Activated B cell treated with CpG ODN at 0.5 μM for 24 hours (primary cell): ENCODE data around the gene PDCL3. TPM values are rescaled to one million over a fixed set of nuclear protein-coding genes. Genes with fewer than 3 reads are reported as not detected.

Source experiments
- ATAC-seq: fragments of 200-7000 bp; cut with Tn5 transposase; one replicate; pipeline ENCODE4 v1.10.0; 2021; ENCODE audit warnings: low read depth, mild to moderate bottlenecking, moderate library complexity
- CTCF ChIA-PET: fragments of 350-600 bp; sonication (Branson Sonifier 250); formaldehyde crosslinking; loops from one replicate; lab custom pipeline; 2021; ENCODE audit warnings: antibody characterized with exemption; lab: Charles Lee
- POLR2A ChIA-PET: fragments of 350-600 bp; sonication (Branson Sonifier 250); formaldehyde crosslinking; loops from one replicate; lab custom pipeline; 2021; ENCODE audit warnings: antibody characterized with exemption; lab: Charles Lee
- DNase-seq: peaks from one replicate; pipeline ENCODE4 v3.0.0; 2022
- H3K27ac Mint-ChIP-seq: one replicate; pipeline ENCODE4 v1.8.0; 2020; ENCODE audit warnings: mixed read lengths
- H3K27me3 Mint-ChIP-seq: one replicate; pipeline ENCODE4 v1.8.0; 2021; ENCODE audit warnings: mixed read lengths
- H3K36me3 Mint-ChIP-seq: one replicate; pipeline ENCODE4 v1.8.0; 2021; ENCODE audit warnings: low read depth, mixed read lengths
- H3K4me1 Mint-ChIP-seq: one replicate; pipeline ENCODE4 v1.8.0; 2021; ENCODE audit warnings: mixed read lengths
- H3K4me3 Mint-ChIP-seq: one replicate; pipeline ENCODE4 v1.8.0; 2020; ENCODE audit warnings: mild to moderate bottlenecking, mixed read lengths
- H3K9me3 Mint-ChIP-seq: one replicate; pipeline ENCODE4 v1.8.0; 2020; ENCODE audit warnings: mixed read lengths
- intact Hi-C: fragments of 100-400 bp; cut with micrococcal nuclease; formaldehyde crosslinking; loops from one replicate; pipeline ENCODE4 v1.15.1; 2024
- total RNA-seq: library from RNA; stranded (reverse); gene quantifications from 2 replicates; pipeline ENCODE4 v1.2.3, GENCODE V29; 2022
- TF ChIP-seq, protein P1 (sequence below): fragments of 200-600 bp; IDR thresholded peaks from one replicate; pipeline ENCODE4 v1.8.0; 2022; ENCODE audit warnings: antibody characterized with exemption, mild to moderate bottlenecking

PDCL3 gene
- total RNA-seq: 26.1 and 27.8 TPM in 2 replicates

- no peaks in the 10 kb centered on the region for H3K9me3 Mint-ChIP-seq
- TF ChIP-seq, protein P1, sequence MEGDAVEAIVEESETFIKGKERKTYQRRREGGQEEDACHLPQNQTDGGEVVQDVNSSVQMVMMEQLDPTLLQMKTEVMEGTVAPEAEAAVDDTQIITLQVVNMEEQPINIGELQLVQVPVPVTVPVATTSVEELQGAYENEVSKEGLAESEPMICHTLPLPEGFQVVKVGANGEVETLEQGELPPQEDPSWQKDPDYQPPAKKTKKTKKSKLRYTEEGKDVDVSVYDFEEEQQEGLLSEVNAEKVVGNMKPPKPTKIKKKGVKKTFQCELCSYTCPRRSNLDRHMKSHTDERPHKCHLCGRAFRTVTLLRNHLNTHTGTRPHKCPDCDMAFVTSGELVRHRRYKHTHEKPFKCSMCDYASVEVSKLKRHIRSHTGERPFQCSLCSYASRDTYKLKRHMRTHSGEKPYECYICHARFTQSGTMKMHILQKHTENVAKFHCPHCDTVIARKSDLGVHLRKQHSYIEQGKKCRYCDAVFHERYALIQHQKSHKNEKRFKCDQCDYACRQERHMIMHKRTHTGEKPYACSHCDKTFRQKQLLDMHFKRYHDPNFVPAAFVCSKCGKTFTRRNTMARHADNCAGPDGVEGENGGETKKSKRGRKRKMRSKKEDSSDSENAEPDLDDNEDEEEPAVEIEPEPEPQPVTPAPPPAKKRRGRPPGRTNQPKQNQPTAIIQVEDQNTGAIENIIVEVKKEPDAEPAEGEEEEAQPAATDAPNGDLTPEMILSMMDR: no peak
- H3K36me3 Mint-ChIP-seq: peaks cover 21% of the 10 kb centered on the region
- ATAC-seq (peak; percentile 89), DNase-seq (peak; percentile 98)
- intact Hi-C loops: loop anchor here (1.0 to 10.0 kb wide), 11 partner anchors 18 to 1408 kb away; partner anchors contain the start of genes AFF3, CHST10, CNOT11 and LIPT1
- peak within 1 kb of the TSS; percentile 90 for H3K4me3 Mint-ChIP-seq
- H3K27ac Mint-ChIP-seq: peak within 1 kb of the TSS; percentile 98
- ChIA-PET CTCF (interaction anchor here (0.7 to 1.6 kb wide), 4 partner anchors 18 to 379 kb away, joined by 3 to 8 read pairs (median 3); no protein-coding TSS in a partner anchor), POLR2A (interaction anchor here (0.5 to 2.5 kb wide), 18 partner anchors 8 to 1226 kb away, joined by 3 to 71 read pairs (median 5); partner anchors contain the start of genes AFF3, CHST10, EIF5B and RNF149)
- peaks cover 21% of the 10 kb centered on the region for H3K4me1 Mint-ChIP-seq
- no peaks in the 10 kb centered on the region for H3K27me3 Mint-ChIP-seq
Observed at GRCh38 chr2:100562613-100563406, at the start of gene PDCL3. TSS of gene PDCL3 (plus strand) at chr2:100562993. CDS start at chr2:100563068, 75 bp downstream.

- Mint-ChIP-seq H3K9me3 (no peaks in the 10 kb centered on the region), H3K27me3 (peaks cover 8% of the 10 kb centered on the region), H3K4me3 (no peak overlapping the region), H3K27ac (peak overlapping the region; percentile 19), H3K36me3 (no peaks in the 10 kb centered on the region), H3K4me1 (peaks cover 8% of the 10 kb centered on the region)
- TF ChIP-seq, protein P1: no peak
- CTCF ChIA-PET: interaction anchor here (0.6 kb wide), 1 partner anchor 1727 kb away, joined by 3 read pairs; no protein-coding TSS in a partner anchor
- peak; percentile 54 for ATAC-seq
- DNase-seq: no peak
- intact Hi-C loops: no loop called here
- POLR2A ChIA-PET: no interaction called here
Observed at GRCh38 chr2:100513650-100514049, 49.1 kb upstream of the PDCL3 start.

- CTCF ChIA-PET: no interaction called here
- no peaks in the 10 kb centered on the region for H3K36me3 Mint-ChIP-seq
- POLR2A ChIA-PET: no interaction called here
- ATAC-seq (no peak), DNase-seq (no peak)
- no peaks in the 10 kb centered on the region for H3K9me3 Mint-ChIP-seq
- no peak overlapping the region for H3K4me3 Mint-ChIP-seq
- H3K4me1 Mint-ChIP-seq: peaks cover 8% of the 10 kb centered on the region
- no peak overlapping the region for H3K27ac Mint-ChIP-seq
- H3K27me3 Mint-ChIP-seq: peaks cover 13% of the 10 kb centered on the region
- intact Hi-C loops: no loop called here
- TF ChIP-seq, protein P1: no peak
Observed at GRCh38 chr2:100517556-100517955, 45.2 kb upstream of the PDCL3 start.

GRCh38 chr2:100518801-100519200 is 44.0 kb upstream of the PDCL3 start:
- POLR2A ChIA-PET: no interaction called here
- DNase-seq: no peak
- intact Hi-C loops: no loop called here

DNA sequence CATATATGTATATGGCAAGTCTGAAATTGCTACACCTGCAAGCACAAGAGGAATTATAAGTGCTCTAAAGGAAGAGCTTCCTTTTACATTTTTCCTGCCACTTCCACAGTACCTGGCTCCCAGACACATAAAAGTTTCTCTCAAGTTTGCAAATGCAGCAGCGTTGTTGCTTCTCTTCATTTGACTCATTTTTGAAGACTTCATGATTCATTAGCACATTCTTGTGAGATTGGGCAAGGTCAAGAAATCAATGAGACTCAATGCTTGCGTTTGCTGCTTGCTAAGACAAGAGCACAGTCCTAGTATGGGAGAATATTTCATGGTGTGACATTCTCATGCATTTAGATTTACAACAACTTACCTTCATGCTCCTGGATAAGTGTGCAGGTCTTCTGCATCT is 42.6 kb upstream of the PDCL3 start:
- CTCF ChIA-PET: no interaction called here
- POLR2A ChIA-PET: no interaction called here
- no peak for DNase-seq
- H3K27me3 Mint-ChIP-seq: peaks cover 15% of the 10 kb centered on the region
- no peaks in the 10 kb centered on the region for H3K4me1 Mint-ChIP-seq
- no peak for ATAC-seq
- intact Hi-C loops: no loop called here
- no peaks in the 10 kb centered on the region for H3K9me3 Mint-ChIP-seq
- H3K4me3 Mint-ChIP-seq: no peak overlapping the region
- no peak overlapping the region for H3K27ac Mint-ChIP-seq
- TF ChIP-seq, protein P1: no peak
- H3K36me3 Mint-ChIP-seq: no peaks in the 10 kb centered on the region

More at GRCh38 chr2:100518801-100519200, 44.0 kb upstream of the PDCL3 start:
- Mint-ChIP-seq H3K27ac (no peak overlapping the region), H3K36me3 (no peaks in the 10 kb centered on the region), H3K9me3 (no peaks in the 10 kb centered on the region), H3K4me3 (no peak overlapping the region), H3K27me3 (peaks cover 14% of the 10 kb centered on the region), H3K4me1 (peaks cover under 1% of the 10 kb centered on the region)
- CTCF ChIA-PET: no interaction called here
- TF ChIP-seq, protein P1: no peak
- ATAC-seq: no peak
